AG09319 (cell line): Measurements from ENCODE around the gene SMARCA1.

Source experiments
- DNase-seq: peaks from one replicate; pipeline ENCODE4 v3.0.0-alpha.2; 2010; ENCODE audit warnings: low read depth; ENCODE audit errors: extremely low read depth
- TF ChIP-seq, protein P1 (sequence below): IDR thresholded peaks from 2 replicates; pipeline ENCODE4 v1.5.1; 2011; ENCODE audit warnings: low read depth, mild to moderate bottlenecking, inconsistent platforms, low read length, moderate library complexity

SMARCA1 gene

DNA sequence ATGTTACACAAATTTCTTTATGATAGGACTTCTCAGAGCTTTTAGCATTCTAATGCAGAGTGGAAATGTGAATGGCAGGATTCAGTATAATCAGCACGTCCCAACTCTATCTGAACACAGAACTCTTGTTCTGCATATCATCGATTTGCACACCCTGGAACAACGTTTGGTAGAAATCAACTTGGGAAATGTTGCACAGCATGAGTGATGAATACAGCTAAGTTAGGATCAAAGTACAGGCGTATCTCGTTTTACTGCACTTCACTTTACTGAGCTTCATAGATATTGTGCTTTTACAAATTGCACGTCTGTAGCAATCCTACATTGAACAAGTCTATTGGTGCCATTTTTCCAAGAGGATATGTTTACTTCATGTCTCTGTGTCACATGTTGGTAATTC lies 70.8 kb downstream of the SMARCA1 start:
- DNase-seq, result no peak
- TF ChIP-seq, protein P1, sequence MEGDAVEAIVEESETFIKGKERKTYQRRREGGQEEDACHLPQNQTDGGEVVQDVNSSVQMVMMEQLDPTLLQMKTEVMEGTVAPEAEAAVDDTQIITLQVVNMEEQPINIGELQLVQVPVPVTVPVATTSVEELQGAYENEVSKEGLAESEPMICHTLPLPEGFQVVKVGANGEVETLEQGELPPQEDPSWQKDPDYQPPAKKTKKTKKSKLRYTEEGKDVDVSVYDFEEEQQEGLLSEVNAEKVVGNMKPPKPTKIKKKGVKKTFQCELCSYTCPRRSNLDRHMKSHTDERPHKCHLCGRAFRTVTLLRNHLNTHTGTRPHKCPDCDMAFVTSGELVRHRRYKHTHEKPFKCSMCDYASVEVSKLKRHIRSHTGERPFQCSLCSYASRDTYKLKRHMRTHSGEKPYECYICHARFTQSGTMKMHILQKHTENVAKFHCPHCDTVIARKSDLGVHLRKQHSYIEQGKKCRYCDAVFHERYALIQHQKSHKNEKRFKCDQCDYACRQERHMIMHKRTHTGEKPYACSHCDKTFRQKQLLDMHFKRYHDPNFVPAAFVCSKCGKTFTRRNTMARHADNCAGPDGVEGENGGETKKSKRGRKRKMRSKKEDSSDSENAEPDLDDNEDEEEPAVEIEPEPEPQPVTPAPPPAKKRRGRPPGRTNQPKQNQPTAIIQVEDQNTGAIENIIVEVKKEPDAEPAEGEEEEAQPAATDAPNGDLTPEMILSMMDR, result no peak

DNA sequence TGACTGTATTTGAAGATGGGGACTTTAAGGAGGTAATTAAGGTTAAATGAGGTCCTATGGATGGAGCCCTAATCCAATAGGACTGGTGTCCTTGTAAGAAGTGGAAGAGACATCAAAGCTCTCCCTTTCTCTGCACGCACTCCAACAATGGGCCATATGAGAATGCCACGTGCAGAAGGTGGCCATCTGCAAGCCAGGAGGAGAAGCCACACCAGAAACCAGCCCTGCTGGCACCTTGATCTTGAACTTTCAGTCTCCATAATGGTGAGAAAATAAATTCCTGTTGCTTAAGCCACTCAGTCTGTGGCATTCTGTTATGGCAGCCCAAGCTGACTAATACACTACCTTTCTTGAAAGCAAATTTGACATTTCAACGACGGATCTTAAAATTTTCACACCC lies 73.2 kb downstream of the SMARCA1 start:
- TF ChIP-seq, protein P1, result no peak
- DNase-seq, result no peak

DNA sequence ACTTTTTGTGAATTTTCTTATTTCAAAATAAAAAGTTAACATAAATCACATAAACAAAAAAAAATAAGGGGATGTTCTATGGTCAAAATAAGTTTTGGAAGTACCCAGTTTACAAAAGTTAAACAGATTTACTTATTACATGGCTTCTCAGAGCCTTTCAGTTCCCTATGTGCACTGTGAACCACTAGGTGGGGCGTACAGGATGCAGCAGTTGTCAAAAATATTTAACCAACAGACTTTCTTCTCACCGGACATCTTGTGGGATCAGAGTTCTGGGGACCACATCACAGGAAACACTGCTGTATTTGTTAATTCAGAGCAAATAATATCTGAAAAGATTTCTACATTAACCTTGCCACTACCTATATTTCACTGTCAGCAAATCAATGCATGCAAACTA lies 74.1 kb downstream of the SMARCA1 start:
- DNase-seq, result no peak
- TF ChIP-seq, protein P1, result no peak

DNA sequence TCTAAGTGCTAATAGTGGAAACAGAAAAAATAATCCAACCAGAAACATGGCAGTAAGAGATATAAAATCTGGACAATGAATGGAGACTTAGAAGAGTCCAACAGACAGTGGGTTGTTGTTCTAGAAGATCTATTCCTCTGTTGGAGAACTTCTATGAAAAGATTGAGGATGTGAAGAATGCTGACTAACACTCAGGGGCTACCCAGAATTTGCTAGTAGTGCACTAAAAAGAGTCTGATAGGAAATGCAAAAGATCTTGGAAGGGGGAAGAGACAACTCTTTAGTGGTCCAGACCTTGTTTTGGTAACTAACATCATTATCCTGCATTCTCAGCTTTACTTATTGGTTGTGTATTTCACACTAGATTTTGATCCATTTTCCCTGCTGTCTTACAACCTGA lies 77.9 kb downstream of the SMARCA1 start:
- DNase-seq, result no peak

DNA sequence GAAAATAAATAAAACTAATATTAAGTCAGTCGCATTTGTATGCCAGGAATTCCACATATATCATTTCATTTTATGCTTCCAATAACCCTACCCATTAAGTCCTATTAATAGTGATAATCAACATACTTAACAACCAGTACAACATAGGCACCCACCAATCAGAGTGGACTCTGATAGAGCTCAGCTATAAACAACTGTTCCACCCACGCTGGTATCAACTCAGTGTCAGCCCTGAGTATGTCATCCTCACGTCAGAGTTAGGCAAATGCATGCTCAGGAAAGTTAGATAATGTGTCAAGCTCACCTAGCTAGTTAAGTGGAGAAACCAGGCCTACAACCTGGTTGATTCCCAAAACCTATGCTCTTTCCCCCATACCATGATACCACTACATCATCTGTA lies 89.3 kb downstream of the SMARCA1 start:
- DNase-seq, result no peak
- TF ChIP-seq, protein P1, result no peak

More for the DNA sequence above, 77.9 kb downstream of the SMARCA1 start:
- TF ChIP-seq, protein P1, result no peak

DNA sequence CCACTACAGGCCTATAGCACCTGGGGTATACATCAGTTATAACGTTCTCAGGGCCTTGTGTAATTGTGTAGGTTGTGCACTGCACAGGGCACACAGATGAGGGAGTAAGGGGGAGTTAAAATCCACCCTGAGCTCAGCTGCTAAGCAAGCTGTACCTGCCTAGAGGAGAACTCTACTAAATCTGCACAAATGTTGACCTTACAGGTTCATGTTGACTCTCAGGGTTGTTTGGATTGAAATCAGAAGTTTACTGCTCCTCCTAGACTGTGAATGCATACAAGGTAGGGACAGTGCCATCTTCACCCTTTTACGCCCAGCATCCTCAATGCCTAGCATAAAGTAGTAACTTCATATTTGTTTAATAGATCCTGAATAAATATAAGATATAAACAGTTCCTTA lies 89.8 kb downstream of the SMARCA1 start:
- TF ChIP-seq, protein P1, result no peak
- no peak for DNase-seq

DNA sequence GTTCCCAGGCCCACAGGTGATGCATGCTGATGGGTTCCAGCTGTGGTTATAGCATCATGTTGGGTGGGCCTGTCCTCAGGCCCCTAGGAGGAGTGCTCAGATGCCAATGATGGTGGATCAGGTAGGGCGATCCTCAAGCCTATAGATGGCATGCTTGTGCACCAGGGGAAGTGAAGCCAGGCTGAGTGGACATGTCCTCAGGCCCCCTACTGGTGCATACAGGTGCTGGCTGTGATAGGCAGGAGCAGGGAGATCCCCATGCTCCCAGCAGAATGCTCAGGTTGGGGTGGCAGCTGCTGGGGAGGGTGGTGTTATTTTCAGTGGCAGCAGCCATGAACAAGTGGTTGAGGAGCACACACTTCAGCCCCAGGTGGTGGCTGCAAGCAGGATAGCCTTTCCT lies 96.0 kb downstream of the SMARCA1 start:
- no peak for DNase-seq
- TF ChIP-seq, protein P1, result no peak

DNA sequence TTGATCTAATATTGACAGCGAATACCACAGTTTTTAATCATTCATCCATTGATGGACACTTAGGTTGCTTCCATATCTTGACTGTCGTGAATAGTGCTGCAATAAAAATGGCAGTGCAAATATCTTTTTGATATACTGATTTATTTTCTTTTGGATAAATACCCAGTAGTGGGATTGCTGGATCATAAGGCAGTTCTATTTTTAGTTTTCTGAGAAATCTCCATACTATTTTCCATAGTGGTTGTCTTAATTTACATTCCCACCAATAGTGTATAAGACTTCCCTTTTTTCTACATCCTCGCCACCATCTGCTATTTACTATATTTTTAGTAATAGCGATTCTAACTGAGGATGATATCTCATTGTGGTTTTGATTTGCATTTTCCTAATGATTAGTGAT lies 100.1 kb downstream of the SMARCA1 start:
- TF ChIP-seq, protein P1, result no peak
- no peak for DNase-seq
